ENCODE data around the gene HDDC3. TPM values are rescaled to one million over a fixed set of nuclear protein-coding genes. Genes with fewer than 3 reads are reported as not detected.

Gene HDDC3

GRCh38 chr15:90883976-90884718, 48.2 kb downstream of the HDDC3 start, which contains the start of gene FES:
Gene FES (plus strand): TSS chr15:90884504. CDS start chr15:90885046, 542 bp downstream.
- H3K9me3 ChIP-seq (replicated peaks; ENCODE audit: low read length), result no peaks in the 10 kb centered on the region
- peak within 1 kb of the TSS; percentile 74 for H3K4me2 ChIP-seq (ENCODE audit: low read length)
- H3K36me3 ChIP-seq (ENCODE audit: insufficient read depth, low read length), result peaks cover 34% of the 10 kb centered on the region
- peak within 1 kb of the TSS; percentile 86 for H3K9ac ChIP-seq (ENCODE audit: low read depth, low read length)
- H3K4me1 ChIP-seq (ENCODE audit: control insufficient read depth, insufficient read depth, low read length), result peaks cover 20% of the 10 kb centered on the region
- H3K27me3 ChIP-seq (ENCODE audit: control insufficient read depth, insufficient read depth, low read length), result no peaks in the 10 kb centered on the region
- peak within 1 kb of the TSS; percentile 57 for H3K4me3 ChIP-seq (ENCODE audit: low read length)

GRCh38 chr15:90883526-90883975, 48.8 kb downstream of the HDDC3 start:
- Histone ChIP-seq H3K9me3 (replicated peaks; ENCODE audit: low read length) (no peaks in the 10 kb centered on the region), H3K9ac (ENCODE audit: low read depth, low read length) (peak overlapping the region; percentile 86), H3K4me2 (ENCODE audit: low read length) (peak overlapping the region; percentile 74), H3K27me3 (ENCODE audit: control insufficient read depth, insufficient read depth, low read length) (no peaks in the 10 kb centered on the region), H3K36me3 (ENCODE audit: insufficient read depth, low read length) (peaks cover 40% of the 10 kb centered on the region), H3K4me1 (ENCODE audit: control insufficient read depth, insufficient read depth, low read length) (peaks cover 20% of the 10 kb centered on the region), H3K4me3 (ENCODE audit: low read length) (no peak overlapping the region)

GRCh38 chr15:90882781-90883525, 49.4 kb downstream of the HDDC3 start:
- Histone ChIP-seq H3K4me3 (ENCODE audit: low read length) (no peak overlapping the region), H3K4me2 (ENCODE audit: low read length) (no peak overlapping the region), H3K36me3 (ENCODE audit: insufficient read depth, low read length) (peaks cover 46% of the 10 kb centered on the region), H3K27me3 (ENCODE audit: control insufficient read depth, insufficient read depth, low read length) (no peaks in the 10 kb centered on the region), H3K9ac (ENCODE audit: low read depth, low read length) (peak overlapping the region; percentile 86), H3K9me3 (replicated peaks; ENCODE audit: low read length) (no peaks in the 10 kb centered on the region), H3K4me1 (ENCODE audit: control insufficient read depth, insufficient read depth, low read length) (peaks cover 20% of the 10 kb centered on the region)

GRCh38 chr15:90881978-90882721, 50.2 kb downstream of the HDDC3 start:
- H3K36me3 ChIP-seq (ENCODE audit: insufficient read depth, low read length), result peaks cover 54% of the 10 kb centered on the region
- no peaks in the 10 kb centered on the region for H3K27me3 ChIP-seq (ENCODE audit: control insufficient read depth, insufficient read depth, low read length)
- no peak overlapping the region for H3K4me3 ChIP-seq (ENCODE audit: low read length)
- H3K9me3 ChIP-seq (replicated peaks; ENCODE audit: low read length), result no peaks in the 10 kb centered on the region
- H3K4me1 ChIP-seq (ENCODE audit: control insufficient read depth, insufficient read depth, low read length), result peaks cover 20% of the 10 kb centered on the region
- H3K4me2 ChIP-seq (ENCODE audit: low read length), result no peak overlapping the region
- H3K9ac ChIP-seq (ENCODE audit: low read depth, low read length), result no peak overlapping the region

- peaks cover 62% of the 10 kb centered on the region for H3K36me3 ChIP-seq (ENCODE audit: insufficient read depth, low read length)
- no peaks in the 10 kb centered on the region for H3K27me3 ChIP-seq (ENCODE audit: control insufficient read depth, insufficient read depth, low read length)
- no peak overlapping the region for H3K4me2 ChIP-seq (ENCODE audit: low read length)
- peaks cover 20% of the 10 kb centered on the region for H3K4me1 ChIP-seq (ENCODE audit: control insufficient read depth, insufficient read depth, low read length)
- H3K4me3 ChIP-seq (ENCODE audit: low read length), result no peak overlapping the region
- no peak overlapping the region for H3K9ac ChIP-seq (ENCODE audit: low read depth, low read length)
- H3K9me3 ChIP-seq (replicated peaks; ENCODE audit: low read length), result no peaks in the 10 kb centered on the region
These were observed 51.0 kb downstream of the HDDC3 start for GRCh38 chr15:90881181-90881977.

GRCh38 chr15:90880381-90881145, 51.8 kb downstream of the HDDC3 start:
- no peaks in the 10 kb centered on the region for H3K9me3 ChIP-seq (replicated peaks; ENCODE audit: low read length)
- H3K4me3 ChIP-seq (ENCODE audit: low read length), result no peak overlapping the region
- no peak overlapping the region for H3K9ac ChIP-seq (ENCODE audit: low read depth, low read length)
- peaks cover 68% of the 10 kb centered on the region for H3K36me3 ChIP-seq (ENCODE audit: insufficient read depth, low read length)
- no peaks in the 10 kb centered on the region for H3K27me3 ChIP-seq (ENCODE audit: control insufficient read depth, insufficient read depth, low read length)
- peaks cover 16% of the 10 kb centered on the region for H3K4me1 ChIP-seq (ENCODE audit: control insufficient read depth, insufficient read depth, low read length)
- no peak overlapping the region for H3K4me2 ChIP-seq (ENCODE audit: low read length)

Small RNA genes within 50 kb of the gene (small RNA-seq; reads per million reads assigned to genes)
- gene RF00019, result not detected

Measured in skeletal muscle satellite cell (primary cell).